ENCODE measurements around the gene POTEH.
"Not testable (repeated sequence)": the region's sequence is repeated elsewhere in the genome, so short reads cannot be mapped to it uniquely, and the experiment has no call there.

POTEH gene

GRCh38 chr22:15689749-15690125 lies at the start of gene POTEH:
POTEH (plus strand) TSS chr22:15690026; CDS start chr22:15690078, 52 bp downstream.
- not testable (repeated sequence) for DNase-seq

GRCh38 chr22:15642288-15642861 lies 47.5 kb upstream of the POTEH start:
- DNase-seq, result not testable (repeated sequence)

- not testable (repeated sequence) for DNase-seq
Observed at GRCh38 chr22:15651954-15652353, 37.9 kb upstream of the POTEH start.

GRCh38 chr22:15652738-15653137 lies 37.1 kb upstream of the POTEH start:
- not testable (repeated sequence) for DNase-seq

DNA sequence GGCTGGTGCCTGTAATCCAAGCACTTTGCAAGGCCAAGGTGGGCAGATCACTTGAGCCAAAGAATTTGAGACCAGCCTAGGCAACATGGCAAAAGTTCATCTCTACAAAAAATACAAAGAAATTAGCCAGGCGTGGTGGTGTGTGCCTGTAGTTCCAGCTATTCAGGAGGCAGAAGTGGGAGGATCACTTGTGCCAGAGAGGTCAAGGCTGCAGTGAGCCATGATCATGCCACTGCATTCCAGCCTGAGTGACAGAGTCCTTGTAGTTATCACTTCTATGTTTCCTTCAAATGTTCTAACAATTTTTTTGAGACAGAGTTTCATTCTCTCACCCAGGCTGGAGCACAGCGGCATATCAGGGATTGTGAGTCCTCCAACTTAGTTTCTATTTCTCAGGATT lies 36.6 kb upstream of the POTEH start:
- DNase-seq, result not testable (repeated sequence)

GRCh38 chr22:15661102-15661501 lies 28.7 kb upstream of the POTEH start:
- not testable (repeated sequence) for DNase-seq

GRCh38 chr22:15664682-15665081 lies 25.1 kb upstream of the POTEH start:
- not testable (repeated sequence) for DNase-seq

DNA sequence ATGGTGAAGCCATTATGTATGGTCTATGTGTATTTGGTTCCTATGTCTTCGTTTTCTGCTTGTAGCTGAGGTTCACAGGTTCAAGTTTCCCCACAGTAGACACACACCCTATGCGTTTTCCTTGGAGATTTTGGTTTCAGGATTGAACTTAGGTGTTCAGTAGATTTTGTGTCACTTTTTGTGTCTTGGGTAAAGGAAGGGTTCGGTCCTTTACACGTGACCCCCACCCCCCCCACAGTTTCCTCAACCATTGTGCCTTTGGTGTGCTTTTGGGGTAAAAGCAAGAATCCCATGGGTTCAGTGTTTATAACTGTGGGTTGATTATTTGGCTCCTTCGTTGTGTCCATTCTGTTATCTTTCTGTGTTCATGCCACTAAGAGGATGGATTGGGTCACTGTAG lies 24.3 kb upstream of the POTEH start:
- DNase-seq, result not testable (repeated sequence)

- DNase-seq, result not testable (repeated sequence)
Observed at GRCh38 chr22:15669430-15669829, 20.4 kb upstream of the POTEH start.

DNA sequence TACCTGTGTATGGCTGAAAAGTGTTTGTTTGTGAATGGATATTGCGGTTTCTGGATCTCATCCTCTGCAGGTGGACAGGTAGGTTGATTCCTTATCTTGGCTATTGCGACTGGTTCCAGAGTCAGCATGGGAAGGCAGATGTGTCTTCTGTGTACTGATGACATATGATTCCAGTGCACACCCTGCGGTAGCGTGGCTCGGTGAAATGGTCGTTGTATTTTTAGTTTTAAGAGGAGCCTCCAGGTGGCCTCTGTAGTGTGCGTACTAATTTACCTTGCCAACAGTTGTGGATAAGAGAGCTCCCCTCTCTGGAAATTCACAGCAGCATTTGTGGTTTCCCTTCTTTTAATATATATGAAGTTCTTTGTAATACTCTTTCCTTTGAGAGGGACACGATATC lies 10.1 kb upstream of the POTEH start:
- not testable (repeated sequence) for DNase-seq

- not testable (repeated sequence) for DNase-seq
Observed at GRCh38 chr22:15684115-15684514, 5.7 kb upstream of the POTEH start.

GRCh38 chr22:15684695-15685094 lies 5.1 kb upstream of the POTEH start:
- not testable (repeated sequence) for DNase-seq

DNA sequence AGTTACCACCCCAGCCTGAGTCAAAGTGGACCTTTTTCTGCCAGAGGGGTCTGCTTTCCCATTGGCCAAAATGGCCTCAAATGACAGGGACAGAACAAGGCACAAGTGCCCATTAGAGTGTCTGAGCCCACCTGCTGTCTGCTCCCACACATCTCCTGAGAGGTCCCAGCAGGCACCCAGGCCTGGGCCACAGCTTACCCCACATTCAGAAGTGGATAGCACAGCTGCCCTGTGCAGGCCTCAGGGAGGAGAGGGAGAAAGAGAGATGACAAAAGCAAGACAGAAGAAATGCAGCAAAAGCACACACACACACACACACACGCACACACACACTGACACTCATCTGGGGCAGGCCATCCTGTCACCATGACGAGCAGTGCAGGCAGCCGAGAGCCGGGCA lies 4.2 kb upstream of the POTEH start:
- DNase-seq, result not testable (repeated sequence)

DNA sequence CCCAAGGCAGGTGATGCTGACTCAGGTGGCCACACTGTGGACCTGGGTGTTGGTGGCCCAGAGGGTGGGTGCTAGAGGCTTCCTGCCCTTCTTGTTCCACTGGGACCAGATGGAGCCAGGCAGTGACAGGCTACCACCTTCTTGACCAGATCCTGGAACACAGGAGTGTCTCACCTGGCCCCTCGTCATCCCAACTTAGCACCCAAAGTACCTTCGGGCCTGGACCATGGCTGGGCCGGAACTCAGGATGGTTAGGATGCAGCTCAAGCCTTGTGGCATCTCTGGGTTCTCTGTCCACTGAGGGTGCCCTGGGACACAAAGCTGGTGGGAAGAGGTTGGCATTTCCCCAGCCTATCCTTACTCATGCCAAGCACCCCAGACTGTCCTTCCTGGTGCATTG lies 2.7 kb upstream of the POTEH start:
- not testable (repeated sequence) for DNase-seq

GRCh38 chr22:15687676-15688075 lies 2.1 kb upstream of the POTEH start:
- DNase-seq, result not testable (repeated sequence)

GRCh38 chr22:15688090-15688489 lies 1.7 kb upstream of the POTEH start:
- DNase-seq, result not testable (repeated sequence)

- DNase-seq, result not testable (repeated sequence)
Observed at GRCh38 chr22:15689012-15689748, 646 bp upstream of the POTEH start.

DNA sequence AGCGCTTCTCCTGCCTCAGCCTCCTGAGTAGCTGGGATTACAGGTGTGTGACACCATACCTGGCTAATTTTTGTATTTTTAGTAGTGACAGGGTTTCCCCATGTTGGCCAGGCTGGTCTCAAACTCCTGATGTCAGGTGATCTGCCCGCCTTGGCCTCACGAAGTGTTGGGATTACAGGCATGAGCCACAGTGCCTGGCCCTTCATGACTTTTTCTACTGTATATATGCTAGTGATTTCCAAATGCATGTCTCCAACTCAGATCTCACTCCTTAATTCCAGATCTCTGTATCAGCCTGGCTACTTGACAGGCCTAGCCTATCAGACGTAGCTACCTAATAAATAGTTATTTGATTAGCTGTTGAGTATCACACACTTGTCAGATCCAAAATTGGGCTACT lies 23.8 kb downstream of the POTEH start:
- DNase-seq, result not testable (repeated sequence)

- not testable (repeated sequence) for DNase-seq
Observed at GRCh38 chr22:15714125-15714524, 24.3 kb downstream of the POTEH start.

- not testable (repeated sequence) for DNase-seq
Observed at GRCh38 chr22:15721884-15722283, 32.1 kb downstream of the POTEH start.

- not testable (repeated sequence) for DNase-seq
Observed at GRCh38 chr22:15729209-15729917, 39.5 kb downstream of the POTEH start.

GRCh38 chr22:15731023-15731422 lies 41.2 kb downstream of the POTEH start:
- not testable (repeated sequence) for DNase-seq

- not testable (repeated sequence) for DNase-seq
Observed at GRCh38 chr22:15734411-15734810, 44.6 kb downstream of the POTEH start.
